ACC112 (cell line): ENCODE results near the gene SLX9.

Source experiments
- H2AFZ ChIP-seq: fragments of 200-600 bp; sonication (generic); one replicate; pipeline ENCODE4 v1.6.0; 2017; ENCODE audit warnings: antibody characterized with exemption, low read length; ENCODE audit not compliant: unreplicated experiment
- H3K27ac ChIP-seq: fragments of 200-600 bp; sonication (generic); 2 replicates; pipeline ENCODE4 v1.5.1; 2014; ENCODE audit warnings: low read depth, mild to moderate bottlenecking, antibody characterized with exemption, low read length, moderate library complexity
- H3K27me3 ChIP-seq: fragments of 200-600 bp; sonication (generic); 2 replicates; pipeline ENCODE4 v1.6.1; 2014; ENCODE audit warnings: mild to moderate bottlenecking, antibody characterized with exemption, low read length, moderate library complexity, mixed read lengths; ENCODE audit not compliant: insufficient read depth
- H3K36me3 ChIP-seq: fragments of 200-600 bp; sonication (generic); 2 replicates; pipeline ENCODE4 v1.6.1; 2016; ENCODE audit warnings: mild to moderate bottlenecking, antibody characterized with exemption, low read length, moderate library complexity, mixed read lengths; ENCODE audit not compliant: insufficient read depth
- H3K4me1 ChIP-seq: fragments of 200-600 bp; sonication (generic); one replicate; pipeline ENCODE4 v1.6.1; 2016; ENCODE audit warnings: low read length, mixed read lengths; ENCODE audit not compliant: insufficient read depth, unreplicated experiment, control insufficient read depth
- H3K4me3 ChIP-seq: fragments of 200-600 bp; sonication (generic); 2 replicates; pipeline ENCODE4 v1.5.1; 2014; ENCODE audit warnings: mild to moderate bottlenecking, low read depth, low read length
- H3K79me2 ChIP-seq: fragments of 200-600 bp; sonication (generic); one replicate; pipeline ENCODE4 v1.6.0; 2016; ENCODE audit warnings: low read length; ENCODE audit not compliant: control insufficient read depth, unreplicated experiment, insufficient read depth

The SLX9 gene

GRCh38 chr21:44957047-44957831 is 17.4 kb downstream of the SLX9 start:
- H3K4me1 ChIP-seq = peaks cover 26% of the 10 kb centered on the region
- H3K4me3 ChIP-seq = no peak overlapping the region
- H3K27ac ChIP-seq = no peak overlapping the region
- no peaks in the 10 kb centered on the region for H3K27me3 ChIP-seq
- no peak overlapping the region for H2AFZ ChIP-seq
- no peaks in the 10 kb centered on the region for H3K36me3 ChIP-seq
- peaks cover 19% of the 10 kb centered on the region for H3K79me2 ChIP-seq

GRCh38 chr21:44957901-44958451 is 18.1 kb downstream of the SLX9 start:
- Histone ChIP-seq H3K36me3 (no peaks in the 10 kb centered on the region), H3K4me1 (peaks cover 34% of the 10 kb centered on the region), H3K79me2 (peaks cover 11% of the 10 kb centered on the region), H3K27me3 (no peaks in the 10 kb centered on the region), H3K27ac (peak overlapping the region; percentile 65), H2AFZ (no peak overlapping the region), H3K4me3 (no peak overlapping the region)

- H3K4me3 ChIP-seq = no peak overlapping the region
- peaks cover under 1% of the 10 kb centered on the region; the same call in 1 of the 2 replicates for H3K36me3 ChIP-seq
- no peaks in the 10 kb centered on the region for H3K27me3 ChIP-seq
- H3K27ac ChIP-seq = peak overlapping the region; percentile 65
- no peak overlapping the region for H2AFZ ChIP-seq
- H3K79me2 ChIP-seq = peaks cover 10% of the 10 kb centered on the region
- H3K4me1 ChIP-seq = peaks cover 40% of the 10 kb centered on the region
Measured at GRCh38 chr21:44958471-44959191, 18.8 kb downstream of the SLX9 start.

- Histone ChIP-seq H3K27ac (peak overlapping the region; percentile 65), H3K4me1 (peaks cover 45% of the 10 kb centered on the region), H3K79me2 (peaks cover 11% of the 10 kb centered on the region), H3K4me3 (no peak overlapping the region), H3K36me3 (peaks cover 7% of the 10 kb centered on the region), H3K27me3 (no peaks in the 10 kb centered on the region), H2AFZ (no peak overlapping the region)
Measured at GRCh38 chr21:44959376-44960091, 19.7 kb downstream of the SLX9 start.

GRCh38 chr21:44960141-44961092 is 20.6 kb downstream of the SLX9 start:
- Histone ChIP-seq H3K36me3 (peaks cover 11% of the 10 kb centered on the region), H3K27ac (no peak overlapping the region), H3K79me2 (peaks cover 18% of the 10 kb centered on the region), H2AFZ (no peak overlapping the region), H3K4me1 (peaks cover 45% of the 10 kb centered on the region), H3K4me3 (no peak overlapping the region), H3K27me3 (no peaks in the 10 kb centered on the region)

- peak overlapping the region; percentile 89 for H3K27ac ChIP-seq
- no peaks in the 10 kb centered on the region for H3K27me3 ChIP-seq
- no peak overlapping the region for H2AFZ ChIP-seq
- peaks cover 18% of the 10 kb centered on the region for H3K79me2 ChIP-seq
- peaks cover 15% of the 10 kb centered on the region for H3K36me3 ChIP-seq
- peaks cover 46% of the 10 kb centered on the region for H3K4me1 ChIP-seq
- peak overlapping the region; percentile 11 for H3K4me3 ChIP-seq
Measured at GRCh38 chr21:44962403-44962966, 22.7 kb downstream of the SLX9 start.

- peaks cover 15% of the 10 kb centered on the region for H3K36me3 ChIP-seq
- H3K4me3 ChIP-seq = no peak overlapping the region
- H3K4me1 ChIP-seq = peaks cover 40% of the 10 kb centered on the region
- no peak overlapping the region for H3K27ac ChIP-seq
- H3K27me3 ChIP-seq = no peaks in the 10 kb centered on the region
- peaks cover 18% of the 10 kb centered on the region for H3K79me2 ChIP-seq
- H2AFZ ChIP-seq = no peak overlapping the region
Measured at GRCh38 chr21:44964381-44964780, 24.6 kb downstream of the SLX9 start.

- H3K36me3 ChIP-seq = peaks cover 15% of the 10 kb centered on the region
Measured at GRCh38 chr21:44965251-44966022, 25.6 kb downstream of the SLX9 start.

More at GRCh38 chr21:44965251-44966022, 25.6 kb downstream of the SLX9 start:
- Histone ChIP-seq H3K79me2 (peaks cover 13% of the 10 kb centered on the region), H2AFZ (no peak overlapping the region), H3K4me3 (no peak overlapping the region), H3K27me3 (no peaks in the 10 kb centered on the region), H3K4me1 (peaks cover 36% of the 10 kb centered on the region), H3K27ac (peak overlapping the region; percentile 13; the same call in 1 of the 2 replicates)
